Measurements from ENCODE around the gene ADORA2A.

ADORA2A gene

DNA sequence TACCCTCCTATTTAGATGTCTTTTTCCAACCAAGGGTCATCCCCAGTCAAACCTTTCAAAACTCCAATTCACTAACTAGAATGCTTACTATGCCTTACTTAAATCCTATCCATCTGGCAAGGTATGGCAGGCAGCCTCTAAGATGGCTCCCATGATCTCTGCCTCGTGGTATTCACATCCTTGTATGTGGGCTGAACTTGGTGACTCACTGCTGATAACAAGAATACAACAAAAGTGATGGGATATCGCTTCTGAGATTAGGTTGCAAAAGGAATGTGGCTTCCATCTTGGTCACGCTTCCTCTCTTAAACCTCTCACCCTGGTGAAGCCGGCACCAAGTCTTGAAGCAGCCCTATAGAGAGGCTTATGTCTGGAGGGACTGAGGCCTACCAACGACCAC lies 38.2 kb downstream of the ADORA2A start:
- Histone ChIP-seq H3K4me2 (ENCODE audit: low read length) (no peak overlapping the region), H3K27me3 (ENCODE audit: control insufficient read depth, insufficient read depth, low read length) (no peaks in the 10 kb centered on the region), H3K9me3 (replicated peaks; ENCODE audit: low read length) (no peaks in the 10 kb centered on the region), H3K4me1 (ENCODE audit: control insufficient read depth, insufficient read depth, low read length) (peaks cover 13% of the 10 kb centered on the region), H3K36me3 (ENCODE audit: insufficient read depth, low read length) (no peaks in the 10 kb centered on the region), H3K4me3 (ENCODE audit: low read length) (no peak overlapping the region), H3K9ac (ENCODE audit: low read depth, low read length) (no peak overlapping the region)

DNA sequence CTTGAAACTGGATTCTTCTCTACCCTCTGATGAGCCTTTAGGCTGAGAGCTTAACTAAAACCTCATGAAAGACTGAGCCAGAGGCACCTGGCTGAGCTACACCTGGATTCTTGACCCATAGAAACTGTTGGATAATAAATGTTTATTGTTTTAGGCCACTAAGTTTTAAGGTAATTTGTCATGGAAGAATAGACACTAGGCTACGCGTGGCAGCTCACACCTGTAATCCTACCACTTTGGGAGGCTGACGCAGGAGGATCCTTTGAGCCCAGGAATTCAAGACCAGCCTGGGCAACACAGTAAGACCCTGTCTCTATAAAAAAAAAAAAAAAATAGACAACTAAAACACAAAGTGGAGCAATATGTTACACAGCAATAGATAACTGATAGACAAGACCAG lies 38.6 kb downstream of the ADORA2A start:
- no peak overlapping the region for H3K9ac ChIP-seq (ENCODE audit: low read depth, low read length)
- H3K27me3 ChIP-seq (ENCODE audit: control insufficient read depth, insufficient read depth, low read length): no peaks in the 10 kb centered on the region
- H3K4me1 ChIP-seq (ENCODE audit: control insufficient read depth, insufficient read depth, low read length): peaks cover 13% of the 10 kb centered on the region
- H3K9me3 ChIP-seq (replicated peaks; ENCODE audit: low read length): no peaks in the 10 kb centered on the region
- no peak overlapping the region for H3K4me3 ChIP-seq (ENCODE audit: low read length)
- no peaks in the 10 kb centered on the region for H3K36me3 ChIP-seq (ENCODE audit: insufficient read depth, low read length)
- H3K4me2 ChIP-seq (ENCODE audit: low read length): no peak overlapping the region

GRCh38 chr22:24466716-24467328 lies 39.4 kb downstream of the ADORA2A start:
- Histone ChIP-seq H3K4me1 (ENCODE audit: control insufficient read depth, insufficient read depth, low read length) (peaks cover 13% of the 10 kb centered on the region), H3K4me3 (ENCODE audit: low read length) (peak overlapping the region; percentile 50), H3K9ac (ENCODE audit: low read depth, low read length) (peak overlapping the region; percentile 11), H3K27me3 (ENCODE audit: control insufficient read depth, insufficient read depth, low read length) (no peaks in the 10 kb centered on the region), H3K4me2 (ENCODE audit: low read length) (peak overlapping the region; percentile 64), H3K36me3 (ENCODE audit: insufficient read depth, low read length) (no peaks in the 10 kb centered on the region), H3K9me3 (replicated peaks; ENCODE audit: low read length) (no peaks in the 10 kb centered on the region)

DNA sequence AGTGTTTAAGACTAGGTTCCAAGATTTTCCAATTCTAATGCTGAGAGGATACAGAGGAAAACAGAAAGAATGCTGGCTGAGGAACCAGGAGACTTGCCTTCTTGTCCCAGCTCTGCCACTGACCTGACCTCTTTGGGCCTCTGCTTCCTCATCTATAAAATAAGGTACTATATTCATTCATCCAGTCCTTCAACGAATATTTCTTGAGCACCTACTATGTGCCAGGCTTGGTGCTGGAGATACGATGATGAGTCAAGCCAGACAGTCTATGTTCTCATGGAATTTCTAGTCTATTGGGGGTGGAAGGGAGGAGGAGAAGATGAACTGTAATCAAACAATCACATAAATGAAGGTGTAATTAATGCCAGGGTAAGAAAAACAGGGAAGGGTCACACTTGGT lies 39.9 kb downstream of the ADORA2A start:
- no peaks in the 10 kb centered on the region for H3K36me3 ChIP-seq (ENCODE audit: insufficient read depth, low read length)
- no peaks in the 10 kb centered on the region for H3K27me3 ChIP-seq (ENCODE audit: control insufficient read depth, insufficient read depth, low read length)
- H3K4me2 ChIP-seq (ENCODE audit: low read length): peak overlapping the region; percentile 64
- peaks cover 13% of the 10 kb centered on the region for H3K4me1 ChIP-seq (ENCODE audit: control insufficient read depth, insufficient read depth, low read length)
- no peaks in the 10 kb centered on the region for H3K9me3 ChIP-seq (replicated peaks; ENCODE audit: low read length)
- H3K4me3 ChIP-seq (ENCODE audit: low read length): no peak overlapping the region
- H3K9ac ChIP-seq (ENCODE audit: low read depth, low read length): no peak overlapping the region

GRCh38 chr22:24471570-24471969 lies 44.2 kb downstream of the ADORA2A start:
- Histone ChIP-seq H3K9me3 (replicated peaks; ENCODE audit: low read length) (no peaks in the 10 kb centered on the region), H3K36me3 (ENCODE audit: insufficient read depth, low read length) (no peaks in the 10 kb centered on the region), H3K9ac (ENCODE audit: low read depth, low read length) (no peak overlapping the region), H3K4me1 (ENCODE audit: control insufficient read depth, insufficient read depth, low read length) (peaks cover 24% of the 10 kb centered on the region), H3K27me3 (ENCODE audit: control insufficient read depth, insufficient read depth, low read length) (no peaks in the 10 kb centered on the region), H3K4me2 (ENCODE audit: low read length) (no peak overlapping the region), H3K4me3 (ENCODE audit: low read length) (no peak overlapping the region)

DNA sequence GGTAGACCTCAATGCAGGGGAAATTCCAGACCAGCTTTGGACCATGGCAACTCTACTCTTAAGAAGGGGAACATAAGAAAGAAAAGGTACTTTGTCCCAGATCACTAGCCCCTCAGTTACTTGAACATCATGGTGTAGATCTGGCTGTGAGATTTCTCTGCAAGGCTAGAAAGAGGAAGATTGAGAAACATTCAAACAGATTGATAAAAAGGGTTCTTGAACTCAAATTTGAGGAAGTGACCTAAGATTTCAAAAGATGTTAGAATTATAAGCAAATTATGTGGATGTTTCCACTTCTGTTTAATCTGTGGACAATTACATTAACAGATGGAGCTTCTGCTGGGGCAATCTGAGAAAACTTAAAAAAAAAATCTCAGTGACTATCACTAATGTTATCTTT lies 45.9 kb downstream of the ADORA2A start:
- H3K9me3 ChIP-seq (replicated peaks; ENCODE audit: low read length): no peaks in the 10 kb centered on the region
- no peak overlapping the region for H3K4me3 ChIP-seq (ENCODE audit: low read length)
- no peaks in the 10 kb centered on the region for H3K27me3 ChIP-seq (ENCODE audit: control insufficient read depth, insufficient read depth, low read length)
- H3K36me3 ChIP-seq (ENCODE audit: insufficient read depth, low read length): no peaks in the 10 kb centered on the region
- H3K4me1 ChIP-seq (ENCODE audit: control insufficient read depth, insufficient read depth, low read length): peaks cover 16% of the 10 kb centered on the region
- no peak overlapping the region for H3K9ac ChIP-seq (ENCODE audit: low read depth, low read length)
- H3K4me2 ChIP-seq (ENCODE audit: low read length): no peak overlapping the region

DNA sequence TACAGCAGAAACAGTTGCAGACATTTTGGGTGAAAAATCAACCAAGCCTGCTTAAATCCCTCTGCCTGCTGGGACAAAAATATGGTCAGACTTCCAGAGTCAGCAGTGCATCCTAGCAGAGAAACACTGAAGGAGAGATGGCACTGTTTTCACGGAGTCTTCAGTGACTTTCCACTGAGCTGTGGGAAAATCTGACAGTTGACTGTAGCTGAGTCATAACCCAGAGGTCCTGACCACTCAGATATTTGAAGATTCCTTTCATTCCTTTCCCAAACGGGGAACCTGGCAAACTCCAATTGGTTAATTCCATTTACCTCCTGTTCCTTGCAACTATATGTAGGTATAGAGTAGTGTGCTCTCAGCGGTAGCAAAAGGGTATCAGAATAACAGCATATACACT lies 46.8 kb downstream of the ADORA2A start:
- Histone ChIP-seq H3K9ac (ENCODE audit: low read depth, low read length) (peak overlapping the region; percentile 64), H3K4me3 (ENCODE audit: low read length) (no peak overlapping the region), H3K4me2 (ENCODE audit: low read length) (peak overlapping the region; percentile 33), H3K36me3 (ENCODE audit: insufficient read depth, low read length) (no peaks in the 10 kb centered on the region), H3K4me1 (ENCODE audit: control insufficient read depth, insufficient read depth, low read length) (peaks cover 16% of the 10 kb centered on the region), H3K27me3 (ENCODE audit: control insufficient read depth, insufficient read depth, low read length) (no peaks in the 10 kb centered on the region), H3K9me3 (replicated peaks; ENCODE audit: low read length) (no peaks in the 10 kb centered on the region)

DNA sequence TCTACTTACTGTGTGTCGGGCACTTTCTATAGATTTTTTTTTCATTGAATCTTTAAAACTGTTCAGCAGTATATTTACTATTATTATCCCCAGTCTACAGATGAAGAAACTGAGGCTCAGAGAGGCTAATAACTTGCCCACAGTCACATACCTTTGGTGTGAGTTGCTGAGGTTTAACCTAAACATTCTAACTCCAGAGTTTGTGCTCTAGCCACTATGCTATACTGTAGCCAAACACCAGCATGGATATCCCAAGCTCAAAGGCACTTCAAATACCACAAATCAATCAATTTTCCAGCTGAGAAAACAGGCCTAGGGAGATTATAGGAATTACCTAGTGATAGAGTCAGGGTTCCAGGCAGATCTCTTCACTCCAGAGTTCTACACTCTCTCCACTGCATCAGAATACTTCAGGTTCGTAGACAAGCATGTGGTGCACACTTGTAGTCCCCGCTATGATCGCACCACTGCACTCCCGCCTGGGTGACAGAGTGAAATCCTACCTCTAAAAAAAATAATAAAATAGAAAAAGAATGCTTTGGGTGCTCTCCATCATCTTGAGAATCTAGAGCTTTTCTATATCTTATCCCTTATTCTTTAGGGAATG lies 47.4 kb downstream of the ADORA2A start:
- peaks cover 16% of the 10 kb centered on the region for H3K4me1 ChIP-seq (ENCODE audit: control insufficient read depth, insufficient read depth, low read length)
- no peaks in the 10 kb centered on the region for H3K36me3 ChIP-seq (ENCODE audit: insufficient read depth, low read length)
- H3K4me2 ChIP-seq (ENCODE audit: low read length): no peak overlapping the region
- no peak overlapping the region for H3K4me3 ChIP-seq (ENCODE audit: low read length)
- no peaks in the 10 kb centered on the region for H3K27me3 ChIP-seq (ENCODE audit: control insufficient read depth, insufficient read depth, low read length)
- no peaks in the 10 kb centered on the region for H3K9me3 ChIP-seq (replicated peaks; ENCODE audit: low read length)
- H3K9ac ChIP-seq (ENCODE audit: low read depth, low read length): no peak overlapping the region

GRCh38 chr22:24481641-24482040 lies 54.2 kb downstream of the ADORA2A start:
- Histone ChIP-seq H3K4me2 (ENCODE audit: low read length) (no peak overlapping the region), H3K9me3 (replicated peaks; ENCODE audit: low read length) (no peaks in the 10 kb centered on the region), H3K4me3 (ENCODE audit: low read length) (no peak overlapping the region), H3K9ac (ENCODE audit: low read depth, low read length) (no peak overlapping the region), H3K36me3 (ENCODE audit: insufficient read depth, low read length) (no peaks in the 10 kb centered on the region), H3K27me3 (ENCODE audit: control insufficient read depth, insufficient read depth, low read length) (peaks cover 5% of the 10 kb centered on the region), H3K4me1 (ENCODE audit: control insufficient read depth, insufficient read depth, low read length) (peaks cover 6% of the 10 kb centered on the region)

DNA sequence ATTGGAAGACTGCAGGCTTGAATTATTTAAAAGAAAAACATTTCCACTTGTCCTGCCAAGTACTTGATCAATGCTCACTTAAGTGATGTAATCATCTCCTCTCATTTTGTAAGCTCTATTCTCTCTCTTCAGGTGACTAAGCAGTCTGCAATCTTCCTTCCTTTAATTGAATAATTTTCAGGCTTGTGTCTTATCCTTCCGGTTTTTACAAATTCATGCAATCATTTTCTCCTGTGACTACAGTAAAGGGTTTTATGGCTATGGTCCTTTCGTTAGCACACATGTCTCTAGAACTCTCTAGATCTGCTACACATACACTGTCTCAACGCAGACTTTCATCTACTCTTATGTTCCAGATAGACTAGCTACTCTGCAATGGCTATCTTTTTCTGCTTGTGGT lies 55.2 kb downstream of the ADORA2A start:
- Histone ChIP-seq H3K4me2 (ENCODE audit: low read length) (no peak overlapping the region), H3K4me3 (ENCODE audit: low read length) (no peak overlapping the region)

GRCh38 chr22:24482998-24483397 lies 55.6 kb downstream of the ADORA2A start:
- peaks cover 11% of the 10 kb centered on the region for H3K4me1 ChIP-seq (ENCODE audit: control insufficient read depth, insufficient read depth, low read length)
- no peaks in the 10 kb centered on the region for H3K36me3 ChIP-seq (ENCODE audit: insufficient read depth, low read length)
- H3K27me3 ChIP-seq (ENCODE audit: control insufficient read depth, insufficient read depth, low read length): peaks cover 5% of the 10 kb centered on the region
- H3K9me3 ChIP-seq (replicated peaks; ENCODE audit: low read length): no peaks in the 10 kb centered on the region
- no peak overlapping the region for H3K4me2 ChIP-seq (ENCODE audit: low read length)
- H3K4me3 ChIP-seq (ENCODE audit: low read length): no peak overlapping the region
- no peak overlapping the region for H3K9ac ChIP-seq (ENCODE audit: low read depth, low read length)

More for the DNA sequence above, 55.2 kb downstream of the ADORA2A start:
- Histone ChIP-seq H3K4me1 (ENCODE audit: control insufficient read depth, insufficient read depth, low read length) (peaks cover 11% of the 10 kb centered on the region), H3K9me3 (replicated peaks; ENCODE audit: low read length) (no peaks in the 10 kb centered on the region), H3K27me3 (ENCODE audit: control insufficient read depth, insufficient read depth, low read length) (peaks cover 5% of the 10 kb centered on the region), H3K9ac (ENCODE audit: low read depth, low read length) (no peak overlapping the region), H3K36me3 (ENCODE audit: insufficient read depth, low read length) (no peaks in the 10 kb centered on the region)

DNA sequence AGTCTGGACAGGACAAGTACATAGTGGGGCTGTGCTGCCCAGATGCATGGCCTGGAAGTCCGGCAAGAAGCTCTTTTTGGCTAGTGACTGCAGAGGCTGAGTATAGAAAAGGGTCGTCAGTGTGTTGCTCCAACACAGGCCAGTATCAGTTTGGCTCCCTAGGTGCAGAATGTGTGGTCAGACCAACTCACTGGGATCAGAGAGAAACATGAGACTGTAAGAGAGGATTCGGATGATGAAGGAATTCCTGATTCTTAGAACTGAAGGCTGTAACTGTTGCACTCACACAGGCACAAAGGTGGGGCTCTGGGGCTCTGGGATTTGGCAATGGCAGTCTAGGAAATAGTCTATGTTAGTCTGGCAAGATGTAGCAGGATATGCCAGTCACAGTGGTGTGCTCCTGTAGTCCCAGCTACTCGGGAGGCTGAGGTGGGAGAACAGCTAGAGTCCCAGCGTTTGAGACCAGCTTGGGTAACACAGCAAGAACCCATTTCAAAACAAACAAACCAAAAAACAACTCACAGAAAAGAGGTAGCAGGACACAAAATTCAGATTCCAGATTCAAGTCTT lies 56.7 kb downstream of the ADORA2A start:
- Histone ChIP-seq H3K9ac (ENCODE audit: low read depth, low read length) (no peak overlapping the region), H3K27me3 (ENCODE audit: control insufficient read depth, insufficient read depth, low read length) (peaks cover 5% of the 10 kb centered on the region), H3K36me3 (ENCODE audit: insufficient read depth, low read length) (no peaks in the 10 kb centered on the region), H3K4me1 (ENCODE audit: control insufficient read depth, insufficient read depth, low read length) (peaks cover 11% of the 10 kb centered on the region), H3K9me3 (replicated peaks; ENCODE audit: low read length) (no peaks in the 10 kb centered on the region), H3K4me3 (ENCODE audit: low read length) (no peak overlapping the region), H3K4me2 (ENCODE audit: low read length) (no peak overlapping the region)

Data from skeletal muscle satellite cell (primary cell).